Psoas muscle (tissue), 8 donors: ENCODE data around the gene FBLL1. TPM values are rescaled to one million over a fixed set of nuclear protein-coding genes. Genes with fewer than 3 reads are reported as not detected.

ENCODE experiments used
- ATAC-seq, 4 donors: fragments of 200-7000 bp; cut with Tn5 transposase; one replicate each; pipeline ENCODE4 v1.9.1; 2020; ENCODE audit warnings: moderate library complexity in 3 of 4, mild to moderate bottlenecking in 2 of 4
- DNase-seq, 2 donors: peaks; one replicate each; pipeline ENCODE4 v3.0.0-alpha.2; 2020
- H3K27ac ChIP-seq: fragments of 200-600 bp; one replicate; pipeline ENCODE4 v1.8.0; 2022
- H3K27me3 ChIP-seq, 3 donors: fragments of 200-600 bp in 1 of 3; one replicate each; pipeline versions ENCODE4 v1.6.1 to v1.8.0; 2013 to 2022; ENCODE audit warnings: low read length in 2 of 3, mild to moderate bottlenecking in 2 of 3, moderate library complexity in 1 of 3; ENCODE audit not compliant: insufficient read depth in 3 of 3
- H3K36me3 ChIP-seq, 2 donors: fragments of 200-600 bp in 1 of 2; one replicate each; pipeline versions ENCODE4 v1.6.1 to v1.8.0; 2013 to 2022; ENCODE audit warnings: low read depth in 1 of 2, mild to moderate bottlenecking in 1 of 2, moderate library complexity in 1 of 2; ENCODE audit not compliant: insufficient read depth in 1 of 2
- H3K4me1 ChIP-seq: fragments of 200-600 bp; one replicate; pipeline ENCODE4 v1.8.0; 2022
- H3K4me3 ChIP-seq: fragments of 200-600 bp; one replicate; pipeline ENCODE4 v1.8.0; 2022; ENCODE audit warnings: mild to moderate bottlenecking
- H3K9me3 ChIP-seq: fragments of 200-600 bp; one replicate; pipeline ENCODE4 v1.8.0; 2022
- WGBS, 3 donors: extraction: QIAGEN DNeasy Blood & Tissue Kit; methylation state at CpG; one replicate each; pipeline versions ENCODE4 v1.1.6 to v1.1.7; 2013; 5-methylcytosine and 5-hydroxymethylcytosine counted together
- intact Hi-C, 2 donors: fragments of 100-400 bp; cut with DNase I; formaldehyde crosslinking; loops; one replicate each; pipeline versions ENCODE4 v1.11.0 to v1.14.2; 2022
- polyA plus RNA-seq, 3 donors: library from polyadenylated mRNA; stranded (reverse); fragments of 200-250 nt; gene quantifications; one replicate each; pipeline ENCODE4 v1.2.3, GENCODE V29; 2013
- total RNA-seq, 4 donors: library from RNA; stranded (reverse); fragmentation: NEBNext Ultra II Directional in 2 of 4; extraction: Animal tissue kit (Norgen Biotek cat#: 25700) in 2 of 4; gene quantifications; one replicate each; pipeline versions ENCODE4 v1.2.1 to v1.2.4, GENCODE V29; 2021 to 2023
- TF ChIP-seq, protein P1 (sequence below): fragments of 200-600 bp; IDR thresholded peaks from one replicate; pipeline ENCODE4 v1.8.0; 2022; ENCODE audit warnings: antibody characterized with exemption
- donor health status: healthy with polysubstance abuse.
- donor health status: DM: no; HTN: no; CAD: no; lungs with moderate emphysema.
- donor health status: Bipolar disorder and iron deficiency.
- donor health status: healthy.
- donor health status: DM: yes; HTN: yes; CAD: no.
- donor health status: DM: no; HTN: no; CAD: no.
- donor health status: DM: no; HTN: no; CAD: no.
- donor health status: DM: yes; HTN: yes; CAD: no.

The FBLL1 gene
- total and polyA plus RNA-seq, 7 donors, result 0.05 to 0.21 (median 0.20) TPM; not detected in 4

DNA sequence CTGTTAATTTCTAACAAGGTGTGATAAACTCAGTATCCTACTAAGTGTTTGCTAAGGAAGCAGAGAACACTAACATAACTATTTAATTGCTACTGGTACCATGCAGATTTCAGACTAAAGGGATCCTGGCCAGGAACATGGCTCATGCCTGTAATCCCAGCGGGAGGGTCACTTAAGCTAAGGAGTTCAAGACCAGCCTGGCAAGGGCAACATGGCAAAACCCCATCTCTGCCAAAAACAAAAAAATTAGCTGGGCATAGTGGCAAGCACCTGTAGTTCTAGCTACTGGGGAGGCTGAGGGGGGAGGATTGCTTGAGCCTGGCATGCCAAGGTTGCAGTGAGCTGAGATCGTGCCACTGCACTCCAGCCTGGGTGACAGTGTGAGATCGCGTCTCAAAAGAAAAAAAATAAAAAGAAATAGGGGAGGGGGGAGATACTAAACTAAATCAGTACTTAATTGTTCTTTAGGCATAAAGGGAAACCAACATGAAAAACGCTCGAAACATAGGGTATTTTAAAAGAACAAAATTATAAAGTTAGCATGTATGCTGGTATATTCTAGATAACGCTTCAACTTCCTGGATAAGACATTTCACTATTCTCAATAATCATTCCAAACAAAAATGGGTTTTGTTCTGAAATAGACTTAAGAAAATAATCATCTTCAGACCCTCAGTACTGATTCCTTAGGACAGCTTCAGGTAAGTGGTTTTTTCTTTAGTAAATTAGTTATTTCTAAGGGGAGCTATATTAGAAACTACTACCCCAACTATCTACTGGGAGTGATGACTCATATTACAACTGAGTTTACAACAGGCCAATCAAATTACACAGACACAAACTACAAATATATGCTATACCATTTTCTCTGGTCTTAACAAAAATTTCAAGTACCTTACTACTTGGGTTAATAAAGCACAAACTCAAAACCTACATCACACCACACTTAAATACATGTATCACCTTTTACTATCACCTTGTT, 46.6 kb downstream of the FBLL1 start:
- intact Hi-C loops, result loop anchor here in 1 of 2 donors (5.0 kb wide), 1 partner anchor 88 kb away; the partner anchor contains the start of gene RARS1
- no peaks in the 10 kb centered on the region for H3K27me3 ChIP-seq
- 78 to 85% (median 79%) methylated on average over 7 of the region's 7 CpGs for WGBS, 3 donors

DNA sequence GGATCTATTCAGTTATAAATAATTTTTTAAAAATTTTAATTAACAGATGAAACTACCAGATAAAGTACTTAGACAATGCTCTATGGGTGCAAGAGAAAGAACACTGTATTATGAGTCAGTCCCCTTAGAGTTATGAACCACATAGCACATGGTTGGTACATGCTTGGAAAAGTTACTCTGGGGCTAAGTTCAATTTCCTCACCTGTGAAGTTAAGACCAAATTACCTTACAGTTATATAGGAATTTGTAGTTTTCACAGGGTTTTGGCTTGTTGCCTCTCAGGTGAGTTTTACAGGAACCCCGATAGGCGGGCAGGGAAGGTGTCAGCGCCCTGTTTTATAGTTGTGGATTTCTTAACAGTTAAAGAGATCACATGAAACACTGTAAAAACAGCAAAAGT, 48.9 kb downstream of the FBLL1 start:
- intact Hi-C loops, result loop anchor here (2.0 to 5.0 kb wide), 2 partner anchors 91 kb away; partner anchors contain the start of gene RARS1 (in 2 of the 2)
- DNase-seq, result no peak
- 17 to 22% (median 18%) methylated on average over 3 of the region's 3 CpGs for WGBS, 3 donors
- Histone ChIP-seq H3K27ac (peak overlapping the region; percentile 92), H3K4me1 (peaks cover 26% of the 10 kb centered on the region), H3K27me3 (no peaks in the 10 kb centered on the region), H3K9me3 (no peaks in the 10 kb centered on the region), H3K4me3 (peak overlapping the region; percentile 81), H3K36me3 (no peaks in the 10 kb centered on the region)
- TF ChIP-seq, protein P1, sequence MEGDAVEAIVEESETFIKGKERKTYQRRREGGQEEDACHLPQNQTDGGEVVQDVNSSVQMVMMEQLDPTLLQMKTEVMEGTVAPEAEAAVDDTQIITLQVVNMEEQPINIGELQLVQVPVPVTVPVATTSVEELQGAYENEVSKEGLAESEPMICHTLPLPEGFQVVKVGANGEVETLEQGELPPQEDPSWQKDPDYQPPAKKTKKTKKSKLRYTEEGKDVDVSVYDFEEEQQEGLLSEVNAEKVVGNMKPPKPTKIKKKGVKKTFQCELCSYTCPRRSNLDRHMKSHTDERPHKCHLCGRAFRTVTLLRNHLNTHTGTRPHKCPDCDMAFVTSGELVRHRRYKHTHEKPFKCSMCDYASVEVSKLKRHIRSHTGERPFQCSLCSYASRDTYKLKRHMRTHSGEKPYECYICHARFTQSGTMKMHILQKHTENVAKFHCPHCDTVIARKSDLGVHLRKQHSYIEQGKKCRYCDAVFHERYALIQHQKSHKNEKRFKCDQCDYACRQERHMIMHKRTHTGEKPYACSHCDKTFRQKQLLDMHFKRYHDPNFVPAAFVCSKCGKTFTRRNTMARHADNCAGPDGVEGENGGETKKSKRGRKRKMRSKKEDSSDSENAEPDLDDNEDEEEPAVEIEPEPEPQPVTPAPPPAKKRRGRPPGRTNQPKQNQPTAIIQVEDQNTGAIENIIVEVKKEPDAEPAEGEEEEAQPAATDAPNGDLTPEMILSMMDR, result no peak
- no peak for ATAC-seq

More for the DNA sequence above, 46.6 kb downstream of the FBLL1 start:
- Histone ChIP-seq H3K4me1 (peaks cover 26% of the 10 kb centered on the region), H3K4me3 (no peak overlapping the region), H3K9me3 (no peaks in the 10 kb centered on the region), H3K27ac (no peak overlapping the region), H3K36me3 (no peaks in the 10 kb centered on the region)
- DNase-seq (no peak), ATAC-seq (no peak)
- TF ChIP-seq, protein P1, result no peak

DNA sequence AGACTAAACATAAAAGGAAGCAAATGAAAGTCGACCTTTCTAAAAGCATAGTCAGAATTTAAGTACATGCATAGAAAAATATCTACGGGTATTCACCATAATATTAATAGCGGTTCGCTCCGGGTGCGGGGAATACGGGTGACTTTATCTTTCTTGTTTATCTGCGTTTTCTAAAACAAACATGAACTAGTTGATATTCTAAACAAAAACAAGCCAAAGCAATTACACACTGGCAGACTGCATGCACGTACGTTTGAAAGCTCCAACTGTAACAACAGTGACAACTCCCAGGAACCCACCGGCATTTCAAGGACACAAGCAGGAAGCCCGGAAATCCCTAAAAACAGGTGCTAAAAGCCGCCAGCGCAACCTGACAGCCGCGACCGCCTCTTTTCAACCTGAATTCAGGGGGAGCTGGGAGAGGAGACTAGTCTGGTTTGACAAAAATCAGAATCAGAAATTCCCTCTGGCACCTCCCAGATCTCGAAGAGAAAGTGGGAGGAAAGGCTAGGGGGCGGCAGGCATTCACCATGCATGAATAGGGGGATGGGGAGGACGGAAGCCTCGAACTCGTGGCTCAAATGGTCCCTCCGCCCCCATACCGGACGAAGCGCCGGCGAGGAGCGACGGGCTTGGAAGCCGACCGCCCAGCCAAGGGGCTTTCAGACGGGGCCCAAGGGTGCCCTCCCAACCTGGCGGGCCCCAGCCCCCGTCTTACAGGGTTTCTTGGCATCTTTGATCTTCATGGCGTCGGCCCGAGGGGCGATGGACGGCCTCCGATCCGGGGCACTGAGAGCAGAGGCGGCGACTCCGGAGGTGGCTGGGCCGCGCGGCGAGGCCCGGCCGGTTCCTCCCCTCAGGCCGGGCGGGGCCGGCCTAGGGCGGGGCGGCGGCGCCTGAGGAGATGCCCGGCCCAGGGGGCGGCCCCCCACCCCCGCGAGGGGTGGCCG, 49.7 kb downstream of the FBLL1 start, which contains the start of gene PANK3:
Gene PANK3 (minus strand): TSS at position 831 of the 950 bp plus-strand sequence. CDS start 85 bp downstream, at position 746.
- TF ChIP-seq, protein P1, result no peak

DNA sequence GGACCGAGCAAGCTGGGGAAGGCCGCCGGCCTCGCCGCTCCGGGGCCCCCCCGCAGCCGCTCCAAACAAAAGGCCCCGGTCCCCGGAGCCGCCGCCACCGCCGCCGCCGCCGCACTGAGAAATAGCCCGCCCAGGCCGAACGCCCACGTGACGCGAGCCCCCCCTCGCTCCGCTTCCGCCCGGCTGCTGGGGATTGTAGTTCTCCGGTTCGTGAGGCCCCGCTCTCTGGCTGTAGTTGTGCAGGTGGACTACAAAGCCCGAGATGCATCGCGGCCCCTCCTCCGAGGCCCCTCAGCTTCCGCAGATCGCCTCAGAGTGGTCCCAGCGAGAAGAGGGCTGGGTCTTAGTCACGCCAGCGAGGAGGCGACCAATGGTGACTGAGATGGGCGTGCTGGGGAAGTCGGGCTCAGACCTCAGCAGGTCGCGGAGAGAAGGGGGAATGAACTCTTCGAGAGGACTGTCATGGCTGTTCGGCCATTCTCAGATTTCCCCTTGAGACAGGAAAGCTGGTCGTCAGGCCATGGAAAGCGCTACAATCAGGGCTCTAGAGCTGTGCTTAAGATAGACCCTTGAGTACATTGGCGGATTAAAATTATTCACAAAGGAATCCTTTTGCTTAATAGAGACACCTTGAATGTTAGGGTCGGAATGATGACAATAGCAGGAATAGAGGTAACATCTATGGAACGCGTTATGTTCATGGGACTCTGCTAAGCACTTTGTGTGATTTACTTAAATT, 50.6 kb downstream of the FBLL1 start:
- Histone ChIP-seq H3K36me3 (no peaks in the 10 kb centered on the region), H3K27ac (peak overlapping the region; percentile 92), H3K27me3 (no peaks in the 10 kb centered on the region), H3K4me1 (peaks cover 25% of the 10 kb centered on the region), H3K9me3 (no peaks in the 10 kb centered on the region), H3K4me3 (peak overlapping the region; percentile 81)
- WGBS, 3 donors, result 1 to 2% (median 1%) methylated on average over 39 to 52 of the region's 52 CpGs
- ATAC-seq, result peak; percentile 98 to 99 (median 98)
- TF ChIP-seq, protein P1, result no peak
- DNase-seq, result peak; percentile 98 to 99
- intact Hi-C loops, result loop anchor here (2.0 to 5.0 kb wide), 3 partner anchors 92 to 187 kb away; partner anchors contain the start of gene RARS1 (in 2 of the 2)

More for the DNA sequence above, 49.7 kb downstream of the FBLL1 start, which contains the start of gene PANK3:
- no peaks in the 10 kb centered on the region for H3K36me3 ChIP-seq
- ATAC-seq, result peak; percentile 77 to 85 (median 82)
- intact Hi-C loops, result loop anchor here (2.0 to 5.0 kb wide), 2 partner anchors 92 kb away; partner anchors contain the start of gene RARS1 (in 2 of the 2)
- WGBS, 3 donors, result 0 to 1% (median 0%) methylated on average over 41 to 63 of the region's 63 CpGs
- no peaks in the 10 kb centered on the region for H3K9me3 ChIP-seq
- H3K4me1 ChIP-seq, result peaks cover 26% of the 10 kb centered on the region
- no peak for DNase-seq
- no peaks in the 10 kb centered on the region for H3K27me3 ChIP-seq
- H3K4me3 ChIP-seq, result peak within 1 kb of the TSS; percentile 81
- H3K27ac ChIP-seq, result peak within 1 kb of the TSS; percentile 92
